ENCODE results near the gene FOXA1.
"Not testable (repeated sequence)": the region's sequence is repeated elsewhere in the genome, so short reads cannot be mapped to it uniquely, and the experiment has no call there.

Gene FOXA1

GRCh38 chr14:37558740-37559139, 36.3 kb downstream of the FOXA1 start:
- DNase-seq (ENCODE audit: low spot score), result no peak

GRCh38 chr14:37555596-37555995, 39.5 kb downstream of the FOXA1 start:
- DNase-seq (ENCODE audit: low spot score), result not testable (repeated sequence)

- no peak for DNase-seq (ENCODE audit: low spot score)
These were observed 41.0 kb downstream of the FOXA1 start for GRCh38 chr14:37553935-37554550.

- no peak for DNase-seq (ENCODE audit: low spot score)
These were observed 43.9 kb downstream of the FOXA1 start for GRCh38 chr14:37551119-37551518.

- DNase-seq (ENCODE audit: low spot score), result no peak
These were observed 44.5 kb downstream of the FOXA1 start for GRCh38 chr14:37550511-37550910.

- DNase-seq (ENCODE audit: low spot score), result no peak
These were observed 48.2 kb downstream of the FOXA1 start for GRCh38 chr14:37546621-37547447.

GRCh38 chr14:37545174-37545573, 49.9 kb downstream of the FOXA1 start:
- no peak for DNase-seq (ENCODE audit: low spot score)

GRCh38 chr14:37544407-37544806, 50.6 kb downstream of the FOXA1 start:
- DNase-seq (ENCODE audit: low spot score), result no peak

- no peak for DNase-seq (ENCODE audit: low spot score)
These were observed 55.1 kb downstream of the FOXA1 start for GRCh38 chr14:37539992-37540391.

Data from iPS-NIHi11 (cell line).